NCI-H2171 (cell line): ENCODE measurements around the gene RNF187.
"Not testable (repeated sequence)": the region's sequence is repeated elsewhere in the genome, so short reads cannot be mapped to it uniquely, and the experiment has no call there.

ENCODE experiments used
- DNase-seq: peaks from one replicate; lab custom pipeline; 2025; lab: John Stamatoyannopoulos, UW

RNF187 gene

GRCh38 chr1:228486596-228487335 is 416 bp upstream of the RNF187 start:
- peak; percentile 72 for DNase-seq

GRCh38 chr1:228488125-228488817 is 1.1 kb downstream of the RNF187 start:
- no peak for DNase-seq

- DNase-seq: no peak
Measured at GRCh38 chr1:228488818-228489674, 1.9 kb downstream of the RNF187 start.

- DNase-seq: peak; percentile 21
Measured at GRCh38 chr1:228490120-228491078, 3.2 kb downstream of the RNF187 start.

- DNase-seq: no peak
Measured at GRCh38 chr1:228493141-228494043, 6.2 kb downstream of the RNF187 start.

- no peak for DNase-seq
Measured at GRCh38 chr1:228494044-228494353, 6.8 kb downstream of the RNF187 start.

- no peak for DNase-seq
Measured at GRCh38 chr1:228494391-228494790, 7.2 kb downstream of the RNF187 start.

- no peak for DNase-seq
Measured at GRCh38 chr1:228494970-228495853, 8.0 kb downstream of the RNF187 start.

- no peak for DNase-seq
Measured at GRCh38 chr1:228496084-228496483, 8.9 kb downstream of the RNF187 start.

GRCh38 chr1:228496494-228496893 is 9.3 kb downstream of the RNF187 start:
- DNase-seq: no peak

GRCh38 chr1:228497206-228497605 is 10.0 kb downstream of the RNF187 start:
- DNase-seq: no peak

- no peak for DNase-seq
Measured at GRCh38 chr1:228497817-228498216, 10.6 kb downstream of the RNF187 start.

GRCh38 chr1:228500143-228500734 is 13.1 kb downstream of the RNF187 start:
- no peak for DNase-seq

- DNase-seq: peak; percentile 32
Measured at GRCh38 chr1:228500901-228501871, 14.0 kb downstream of the RNF187 start.

GRCh38 chr1:228502522-228502921 is 15.3 kb downstream of the RNF187 start:
- DNase-seq: no peak

- not testable (repeated sequence) for DNase-seq
Measured at GRCh38 chr1:228505944-228506343, 18.8 kb downstream of the RNF187 start.

GRCh38 chr1:228507961-228508652 is 20.9 kb downstream of the RNF187 start:
- DNase-seq: no peak
